OCI-LY1 (cell line): ENCODE results near the gene PAK5.

Experiments used
- H2AFZ ChIP-seq: fragments of 200-600 bp; sonication (generic), shearing (Covaris generic); 2 replicates; pipeline ENCODE4 v1.6.0; 2014; ENCODE audit warnings: antibody characterized with exemption, mild to moderate bottlenecking, low read length
- H3F3A ChIP-seq: fragments of 200-600 bp; sonication (generic), shearing (Covaris generic); 2 replicates; pipeline ENCODE4 v1.6.0; 2014; ENCODE audit warnings: mild to moderate bottlenecking, antibody characterized with exemption, low read length, moderate library complexity; ENCODE audit not compliant: insufficient read depth
- H3K27ac ChIP-seq: fragments of 200-600 bp; sonication (generic); 2 replicates; pipeline ENCODE4 v1.5.1; 2014; ENCODE audit warnings: low read length, mixed run types, mild to moderate bottlenecking, low read depth; ENCODE audit not compliant: poor library complexity, severe bottlenecking
- H3K27me3 ChIP-seq: fragments of 200-600 bp; sonication (generic); 2 replicates; pipeline ENCODE4 v1.6.0; 2014; ENCODE audit warnings: antibody characterized with exemption, mild to moderate bottlenecking, low read length, moderate library complexity; ENCODE audit not compliant: insufficient read depth
- H3K36me3 ChIP-seq: fragments of 200-600 bp; sonication (generic); 2 replicates; pipeline ENCODE4 v1.6.1; 2014; ENCODE audit warnings: mild to moderate bottlenecking, antibody characterized with exemption, low read length, moderate library complexity, mixed read lengths; ENCODE audit not compliant: insufficient read depth
- H3K4me1 ChIP-seq: fragments of 200-600 bp; sonication (generic); 2 replicates; pipeline ENCODE4 v1.5.1; 2014; ENCODE audit warnings: mild to moderate bottlenecking, low read length, moderate library complexity; ENCODE audit not compliant: insufficient read depth, severe bottlenecking
- H3K4me2 ChIP-seq: fragments of 200-600 bp; sonication (generic), shearing (Covaris generic); 2 replicates; pipeline ENCODE4 v1.6.1; 2014; ENCODE audit warnings: low read length
- H3K4me3 ChIP-seq: fragments of 200-600 bp; sonication (generic); 2 replicates; pipeline ENCODE4 v1.5.1; 2014; ENCODE audit warnings: low read length, low read depth, mild to moderate bottlenecking, mixed read lengths; ENCODE audit not compliant: poor library complexity, severe bottlenecking
- H3K79me2 ChIP-seq: fragments of 200-600 bp; shearing (Covaris generic); 2 replicates; pipeline ENCODE4 v1.6.1; 2016; ENCODE audit warnings: mixed run types, low read length, mixed read lengths; ENCODE audit not compliant: insufficient read depth
- H3K9ac ChIP-seq: fragments of 200-600 bp; sonication (generic), shearing (Covaris generic); 2 replicates; pipeline ENCODE4 v1.6.1; 2014; ENCODE audit warnings: mild to moderate bottlenecking, low read length, mixed read lengths
- H3K9me2 ChIP-seq: fragments of 200-600 bp; sonication (generic), shearing (Covaris generic); 2 replicates; pipeline ENCODE4 v1.6.1; 2014; ENCODE audit warnings: low read depth, mild to moderate bottlenecking, low read length, mixed read lengths
- H3K9me3 ChIP-seq: fragments of 200-600 bp; shearing (Covaris generic); 2 replicates; pipeline ENCODE4 v1.6.1; 2014; ENCODE audit warnings: low read length, mixed read lengths
- H4K20me1 ChIP-seq: fragments of 200-600 bp; sonication (generic), shearing (Covaris generic); 2 replicates; pipeline ENCODE4 v1.6.0; 2016; ENCODE audit warnings: mild to moderate bottlenecking, low read length; ENCODE audit not compliant: insufficient read depth
- EZH2 ChIP-seq: fragments of 200-600 bp; sonication (generic), shearing (Covaris generic); IDR thresholded peaks from 2 replicates; pipeline ENCODE4 v1.8.0; 2017; ENCODE audit warnings: borderline replicate concordance, mixed run types, mild to moderate bottlenecking, antibody characterized with exemption, low read length, moderate library complexity, mixed read lengths
- TF ChIP-seq, protein P1 (sequence below): fragments of 200-600 bp; sonication (generic), shearing (Covaris generic); IDR thresholded peaks from 2 replicates; pipeline ENCODE4 v1.5.1; 2017; ENCODE audit warnings: mild to moderate bottlenecking, antibody characterized with exemption, low read length, moderate library complexity, mixed read lengths

Gene PAK5

GRCh38 chr20:9576695-9577094 is 262.2 kb downstream of the PAK5 start:
- H3F3A ChIP-seq, result no peaks in the 10 kb centered on the region
- no peak overlapping the region for H3K4me3 ChIP-seq
- H3K4me1 ChIP-seq, result no peaks in the 10 kb centered on the region
- no peaks in the 10 kb centered on the region for H3K79me2 ChIP-seq
- TF ChIP-seq, protein P1, sequence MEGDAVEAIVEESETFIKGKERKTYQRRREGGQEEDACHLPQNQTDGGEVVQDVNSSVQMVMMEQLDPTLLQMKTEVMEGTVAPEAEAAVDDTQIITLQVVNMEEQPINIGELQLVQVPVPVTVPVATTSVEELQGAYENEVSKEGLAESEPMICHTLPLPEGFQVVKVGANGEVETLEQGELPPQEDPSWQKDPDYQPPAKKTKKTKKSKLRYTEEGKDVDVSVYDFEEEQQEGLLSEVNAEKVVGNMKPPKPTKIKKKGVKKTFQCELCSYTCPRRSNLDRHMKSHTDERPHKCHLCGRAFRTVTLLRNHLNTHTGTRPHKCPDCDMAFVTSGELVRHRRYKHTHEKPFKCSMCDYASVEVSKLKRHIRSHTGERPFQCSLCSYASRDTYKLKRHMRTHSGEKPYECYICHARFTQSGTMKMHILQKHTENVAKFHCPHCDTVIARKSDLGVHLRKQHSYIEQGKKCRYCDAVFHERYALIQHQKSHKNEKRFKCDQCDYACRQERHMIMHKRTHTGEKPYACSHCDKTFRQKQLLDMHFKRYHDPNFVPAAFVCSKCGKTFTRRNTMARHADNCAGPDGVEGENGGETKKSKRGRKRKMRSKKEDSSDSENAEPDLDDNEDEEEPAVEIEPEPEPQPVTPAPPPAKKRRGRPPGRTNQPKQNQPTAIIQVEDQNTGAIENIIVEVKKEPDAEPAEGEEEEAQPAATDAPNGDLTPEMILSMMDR, result no peak
- TF ChIP-seq EZH2, result no peak
- H3K27me3 ChIP-seq, result no peaks in the 10 kb centered on the region
- H3K9me2 ChIP-seq, result no peaks in the 10 kb centered on the region
- no peak overlapping the region for H3K4me2 ChIP-seq
- no peaks in the 10 kb centered on the region for H3K36me3 ChIP-seq
- no peaks in the 10 kb centered on the region for H4K20me1 ChIP-seq
- no peak overlapping the region for H2AFZ ChIP-seq
- no peak overlapping the region for H3K9ac ChIP-seq
- H3K27ac ChIP-seq, result no peak overlapping the region
- no peaks in the 10 kb centered on the region for H3K9me3 ChIP-seq

GRCh38 chr20:9575836-9576235 is 263.0 kb downstream of the PAK5 start:
- Histone ChIP-seq H3K79me2 (no peaks in the 10 kb centered on the region), H3F3A (no peaks in the 10 kb centered on the region), H3K27me3 (no peaks in the 10 kb centered on the region), H4K20me1 (no peaks in the 10 kb centered on the region), H3K4me1 (no peaks in the 10 kb centered on the region), H3K36me3 (no peaks in the 10 kb centered on the region), H3K9me2 (no peaks in the 10 kb centered on the region), H3K27ac (no peak overlapping the region), H3K9me3 (no peaks in the 10 kb centered on the region), H3K9ac (no peak overlapping the region), H3K4me3 (no peak overlapping the region), H3K4me2 (no peak overlapping the region), H2AFZ (no peak overlapping the region)
- TF ChIP-seq EZH2, result no peak
- TF ChIP-seq, protein P1, result no peak

DNA sequence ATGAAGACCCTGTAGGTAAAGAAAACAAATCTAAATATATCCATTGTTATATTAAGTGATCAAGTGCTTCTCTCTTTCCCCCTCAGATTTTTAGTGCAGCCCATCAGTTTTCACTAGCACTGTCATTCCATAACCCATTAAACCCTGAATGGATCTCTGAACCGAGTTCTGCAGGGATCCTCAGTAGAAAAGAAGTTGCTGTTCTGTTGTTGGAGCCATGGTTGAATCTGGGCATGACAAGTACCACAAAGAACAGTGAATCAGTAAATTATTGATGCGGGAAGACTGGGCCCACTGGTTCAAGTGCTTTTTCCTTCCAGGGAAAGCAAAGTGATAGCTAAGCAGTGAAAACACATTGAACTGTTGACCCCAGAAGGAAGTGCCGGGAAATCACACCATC is 264.1 kb downstream of the PAK5 start:
- no peak overlapping the region for H3K27ac ChIP-seq
- H3K4me3 ChIP-seq, result no peak overlapping the region
- H3K79me2 ChIP-seq, result no peaks in the 10 kb centered on the region
- H3K36me3 ChIP-seq, result no peaks in the 10 kb centered on the region
- H3K9ac ChIP-seq, result no peak overlapping the region
- no peak for TF ChIP-seq EZH2
- TF ChIP-seq, protein P1, result no peak
- H3K9me2 ChIP-seq, result no peaks in the 10 kb centered on the region
- no peaks in the 10 kb centered on the region for H3K9me3 ChIP-seq
- H3K4me2 ChIP-seq, result no peak overlapping the region
- no peak overlapping the region for H2AFZ ChIP-seq
- no peaks in the 10 kb centered on the region for H3F3A ChIP-seq
- no peaks in the 10 kb centered on the region for H3K27me3 ChIP-seq
- no peaks in the 10 kb centered on the region for H4K20me1 ChIP-seq
- H3K4me1 ChIP-seq, result no peaks in the 10 kb centered on the region
